IPS DF 19.7 (cell line): ENCODE measurements around the gene RHOBTB3.
"Not testable (repeated sequence)": the region's sequence is repeated elsewhere in the genome, so short reads cannot be mapped to it uniquely, and the experiment has no call there.

ENCODE experiments used
- DNase-seq: peaks from one replicate; pipeline ENCODE4 v3.0.0-alpha.2; 2013; ENCODE audit warnings: low read depth, low spot score

The RHOBTB3 gene, protein sequence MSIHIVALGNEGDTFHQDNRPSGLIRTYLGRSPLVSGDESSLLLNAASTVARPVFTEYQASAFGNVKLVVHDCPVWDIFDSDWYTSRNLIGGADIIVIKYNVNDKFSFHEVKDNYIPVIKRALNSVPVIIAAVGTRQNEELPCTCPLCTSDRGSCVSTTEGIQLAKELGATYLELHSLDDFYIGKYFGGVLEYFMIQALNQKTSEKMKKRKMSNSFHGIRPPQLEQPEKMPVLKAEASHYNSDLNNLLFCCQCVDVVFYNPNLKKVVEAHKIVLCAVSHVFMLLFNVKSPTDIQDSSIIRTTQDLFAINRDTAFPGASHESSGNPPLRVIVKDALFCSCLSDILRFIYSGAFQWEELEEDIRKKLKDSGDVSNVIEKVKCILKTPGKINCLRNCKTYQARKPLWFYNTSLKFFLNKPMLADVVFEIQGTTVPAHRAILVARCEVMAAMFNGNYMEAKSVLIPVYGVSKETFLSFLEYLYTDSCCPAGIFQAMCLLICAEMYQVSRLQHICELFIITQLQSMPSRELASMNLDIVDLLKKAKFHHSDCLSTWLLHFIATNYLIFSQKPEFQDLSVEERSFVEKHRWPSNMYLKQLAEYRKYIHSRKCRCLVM

DNA sequence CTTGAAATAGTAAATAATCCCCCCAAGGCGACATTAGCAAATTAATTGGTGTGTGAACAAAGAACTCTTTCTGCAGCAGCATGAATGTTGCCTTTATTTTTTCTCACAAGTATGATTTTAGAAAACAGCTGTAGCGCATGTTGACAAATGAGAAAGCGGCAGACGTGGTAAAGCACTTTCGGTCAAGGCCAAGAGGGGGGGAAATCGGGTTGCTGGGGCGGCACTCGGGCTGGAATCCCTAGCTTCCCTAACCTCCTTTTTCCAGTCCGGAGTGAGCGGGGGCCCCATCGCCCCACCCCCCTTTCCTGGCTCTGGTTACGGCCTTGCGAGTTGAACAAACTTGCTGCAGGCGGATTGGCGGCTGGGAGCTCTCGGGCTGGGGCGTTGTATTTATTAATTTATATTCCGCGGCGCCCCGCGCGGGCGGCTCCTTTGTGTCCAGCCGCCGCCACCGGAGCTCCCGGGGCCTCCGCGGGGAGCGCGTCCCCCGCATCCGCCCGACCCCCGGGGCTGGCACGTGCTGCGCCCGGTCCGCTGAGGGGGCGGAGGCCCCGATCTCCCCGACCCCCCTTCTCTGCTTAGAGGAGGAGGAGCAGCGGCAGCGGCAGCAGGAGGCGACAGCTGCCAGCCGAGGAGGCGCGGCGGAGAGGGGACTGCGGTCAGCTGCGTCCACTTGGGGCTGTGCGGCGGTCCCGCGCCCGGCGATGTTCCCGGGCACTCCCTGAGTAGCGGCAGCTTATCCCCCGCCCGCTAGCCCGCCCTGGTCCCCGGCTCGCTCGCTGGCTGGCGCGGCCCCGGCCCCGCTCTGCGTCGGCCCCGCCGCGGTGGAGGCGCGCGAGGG lies at the start of gene RHOBTB3:
Gene RHOBTB3, plus strand, starts transcription at position 607 of the 841 bp plus-strand sequence. CDS start 347 bp downstream, outside the sequence.
- no peak for DNase-seq

DNA sequence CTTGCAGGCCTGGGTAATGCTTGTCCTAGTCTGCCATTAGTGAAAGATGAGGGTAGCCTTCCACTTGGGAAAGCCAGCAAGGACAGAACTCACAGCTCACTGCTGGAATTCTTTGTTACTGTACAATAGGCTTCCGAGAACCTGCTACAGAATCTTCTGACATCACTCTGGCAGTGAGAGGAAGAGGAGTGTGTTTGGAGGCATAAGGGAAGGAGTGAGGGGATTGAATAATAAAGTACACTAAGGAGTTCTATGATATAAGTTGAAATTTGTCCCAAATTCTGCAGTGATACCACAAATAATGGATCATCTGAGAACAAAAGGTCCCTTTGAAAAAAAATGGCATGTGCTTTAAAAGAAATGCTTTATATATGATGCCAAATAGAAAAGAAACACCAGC lies 48.2 kb upstream of the RHOBTB3 start, which contains the start of gene SPATA9:
Gene SPATA9, minus strand, starts transcription at position 101 of the 400 bp plus-strand sequence. CDS start 137 bp downstream, outside the sequence.
- DNase-seq = no peak

DNA sequence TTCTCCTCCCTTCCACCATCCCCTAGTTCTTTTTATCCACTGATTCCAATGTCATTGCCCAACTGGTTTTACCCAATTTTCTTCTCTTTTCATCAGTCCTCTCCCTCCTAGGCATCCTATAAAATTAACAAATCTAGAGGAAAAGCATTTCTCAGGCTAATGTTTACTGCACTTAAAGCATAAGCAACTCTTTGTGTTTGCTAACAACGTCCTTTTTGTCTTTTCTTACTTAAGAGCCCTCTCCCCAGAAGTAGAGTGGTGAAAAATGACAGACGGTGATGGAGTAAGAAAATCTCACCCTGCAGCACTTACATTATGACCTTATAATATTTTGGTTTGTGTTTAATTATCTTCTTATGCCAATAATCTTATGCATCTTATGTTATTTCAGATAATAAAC lies 46.8 kb upstream of the RHOBTB3 start:
- DNase-seq = no peak

DNA sequence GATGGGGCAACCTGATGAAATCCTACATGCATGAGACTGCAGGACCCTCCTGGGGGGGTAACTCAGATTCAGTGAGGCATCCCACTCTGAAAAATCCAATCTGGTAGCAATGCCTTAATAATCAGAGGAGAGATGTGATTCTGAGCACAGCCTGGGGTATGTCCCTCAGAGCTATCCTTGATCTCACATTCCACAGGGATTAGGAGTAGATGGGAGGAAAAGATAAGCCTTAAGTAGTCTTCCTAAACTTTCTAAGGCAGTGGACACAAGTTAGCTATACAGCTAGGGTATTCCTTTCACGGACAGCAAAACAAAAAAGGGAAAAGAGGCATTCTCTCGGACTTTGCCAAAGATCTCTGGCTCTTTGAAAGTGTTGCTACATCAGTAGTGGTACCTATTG lies 44.5 kb upstream of the RHOBTB3 start:
- no peak for DNase-seq

DNA sequence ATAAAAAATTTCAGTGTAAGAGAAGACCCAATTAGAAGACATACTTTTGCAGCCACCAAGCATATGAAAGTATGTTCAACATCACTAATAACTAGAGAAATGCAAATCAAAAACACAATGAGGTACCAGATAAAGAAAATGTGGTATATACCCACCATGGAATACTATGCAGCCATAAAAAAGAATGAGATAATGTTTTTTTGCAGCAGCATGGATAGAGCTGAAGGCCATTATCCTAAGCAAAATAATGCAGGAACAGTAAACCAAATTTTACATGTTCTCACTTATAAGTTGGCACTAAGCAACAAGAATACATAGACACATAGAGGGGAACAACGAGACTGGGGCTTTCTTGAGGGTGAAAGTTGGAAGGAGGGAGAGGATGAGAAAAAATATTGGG lies 41.5 kb upstream of the RHOBTB3 start:
- DNase-seq = no peak

DNA sequence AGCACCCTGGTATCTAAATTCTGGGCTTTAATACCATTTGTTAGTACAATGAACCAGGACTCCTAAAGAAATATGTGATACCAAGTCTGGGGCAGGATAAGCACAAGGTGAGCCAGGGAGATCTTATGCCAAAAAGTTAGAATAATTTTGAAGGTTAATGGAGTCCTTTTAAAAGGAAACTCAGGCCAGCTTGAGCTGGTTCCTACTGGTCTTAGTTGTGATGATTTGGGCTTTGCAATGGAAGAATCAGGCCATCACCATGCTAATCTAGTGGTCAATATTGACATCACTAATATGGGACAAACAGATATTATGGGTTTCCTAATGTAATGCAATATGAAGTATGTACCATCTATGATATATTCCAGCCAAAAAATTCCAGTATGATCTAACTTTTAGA lies 40.8 kb upstream of the RHOBTB3 start:
- no peak for DNase-seq

DNA sequence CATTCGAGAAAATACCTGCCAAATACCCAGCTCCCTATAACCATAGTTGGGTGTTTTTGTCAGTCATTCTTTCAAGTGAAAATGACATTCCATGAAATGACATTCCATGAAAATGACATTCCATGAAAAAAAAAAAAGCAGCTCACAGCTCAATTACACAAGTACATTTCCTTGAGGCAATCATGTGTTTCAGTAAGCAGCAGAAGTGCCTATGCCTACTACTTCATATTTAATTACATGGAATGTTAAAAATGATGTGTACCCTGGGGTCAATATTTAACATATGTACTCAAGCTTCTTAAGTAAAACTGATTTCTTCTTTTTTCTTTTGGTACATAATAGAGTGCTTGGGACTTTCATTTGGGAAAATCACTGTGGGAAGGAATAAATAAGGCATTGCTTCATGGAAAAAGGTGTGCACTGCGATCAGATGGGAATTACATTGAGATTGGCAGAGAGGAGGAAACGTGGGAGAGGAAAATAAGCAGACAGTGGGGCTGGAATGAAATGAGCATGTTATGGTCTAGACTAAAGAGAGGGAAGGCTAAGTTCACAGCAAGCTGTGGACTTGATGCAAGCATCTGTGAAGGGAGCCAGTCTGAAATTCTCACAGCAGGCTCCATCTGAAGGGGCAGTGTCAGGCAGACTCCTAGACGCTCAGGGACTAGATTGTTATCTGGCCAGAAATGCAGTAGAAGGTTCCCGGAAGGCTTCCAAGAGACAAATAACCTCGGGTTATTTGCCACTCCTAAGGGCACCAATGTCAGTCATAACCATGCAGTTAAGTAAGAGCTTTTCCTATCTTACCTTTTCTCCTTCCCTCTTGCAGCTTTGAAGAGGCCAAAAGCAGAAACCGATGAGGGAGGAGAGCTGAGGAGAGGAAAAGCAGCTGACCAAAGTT lies 33.1 kb upstream of the RHOBTB3 start:
- DNase-seq = no peak

DNA sequence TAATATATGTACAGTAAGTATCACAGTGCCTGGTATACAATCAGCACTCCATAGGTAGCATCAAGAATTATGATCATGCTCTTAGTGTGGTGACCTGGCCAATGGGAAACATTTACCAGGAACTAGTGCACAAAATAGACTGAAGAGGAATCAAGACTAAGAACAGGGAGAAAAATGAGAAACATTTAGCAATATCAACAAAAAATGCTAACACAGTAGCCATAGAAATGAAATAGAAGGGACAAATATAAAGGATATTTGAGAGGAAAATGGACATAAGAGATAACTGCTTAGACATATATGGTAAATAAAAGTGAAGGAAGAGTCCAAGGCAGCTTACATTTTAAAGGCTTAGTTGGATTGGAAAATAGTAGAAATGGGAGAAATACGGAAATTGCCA lies 31.8 kb upstream of the RHOBTB3 start:
- no peak for DNase-seq

DNA sequence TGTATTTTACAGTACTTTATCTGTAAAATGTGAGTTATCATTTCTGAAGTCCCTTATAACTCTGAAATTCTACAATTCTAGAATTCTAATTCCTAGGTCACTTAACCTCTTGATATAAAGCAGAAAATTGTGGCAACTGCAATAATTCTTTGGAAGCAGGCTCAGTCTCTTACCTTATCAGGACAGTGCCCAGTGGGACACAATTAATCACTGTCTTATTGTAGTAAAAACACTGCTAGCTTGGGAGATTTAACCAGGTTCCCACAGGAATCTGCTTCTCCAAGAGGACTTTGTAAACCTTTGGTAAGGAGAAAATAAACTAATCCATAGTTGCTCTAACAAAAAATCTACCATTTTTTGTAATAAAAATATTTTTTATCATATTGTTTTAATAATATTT lies 30.1 kb upstream of the RHOBTB3 start:
- DNase-seq = no peak

DNA sequence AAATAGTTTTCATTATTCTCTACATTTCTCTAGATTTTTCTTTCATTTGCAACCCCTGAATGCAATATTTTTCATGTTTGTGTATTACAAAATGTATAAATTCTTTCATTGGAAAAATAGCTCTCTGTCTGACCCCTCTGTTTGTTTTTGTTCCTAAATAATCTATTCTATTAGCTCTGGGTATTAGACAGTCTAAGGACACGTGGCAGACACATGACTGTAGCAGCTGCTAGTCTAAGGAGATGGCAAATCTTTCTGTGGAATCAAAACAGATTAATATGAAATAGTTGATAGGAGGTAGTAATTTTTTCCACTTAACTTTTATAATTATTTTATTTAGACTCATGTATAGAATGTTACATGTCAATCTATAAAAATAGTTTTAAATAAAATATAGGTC lies 27.0 kb upstream of the RHOBTB3 start:
- DNase-seq = no peak

DNA sequence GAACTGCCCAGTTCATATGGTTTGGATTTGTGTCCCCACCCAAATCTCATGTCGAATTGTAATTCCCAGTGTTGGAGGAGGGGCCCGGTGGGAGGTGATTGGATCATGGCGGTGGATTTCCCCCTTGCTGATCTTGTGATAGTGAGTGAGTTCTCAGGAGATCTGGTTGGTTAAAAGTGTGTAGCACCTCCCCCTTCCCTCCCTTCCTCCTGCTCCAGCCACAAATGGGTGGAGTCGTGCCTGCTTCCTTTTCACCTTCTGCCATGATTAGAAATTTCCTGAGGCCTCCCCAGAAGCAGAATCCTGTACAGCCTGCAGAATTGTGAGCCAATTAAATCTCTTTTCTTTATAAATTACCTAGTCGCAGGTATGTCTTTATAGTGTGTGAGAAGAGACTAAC lies 24.9 kb upstream of the RHOBTB3 start:
- DNase-seq = not testable (repeated sequence)

DNA sequence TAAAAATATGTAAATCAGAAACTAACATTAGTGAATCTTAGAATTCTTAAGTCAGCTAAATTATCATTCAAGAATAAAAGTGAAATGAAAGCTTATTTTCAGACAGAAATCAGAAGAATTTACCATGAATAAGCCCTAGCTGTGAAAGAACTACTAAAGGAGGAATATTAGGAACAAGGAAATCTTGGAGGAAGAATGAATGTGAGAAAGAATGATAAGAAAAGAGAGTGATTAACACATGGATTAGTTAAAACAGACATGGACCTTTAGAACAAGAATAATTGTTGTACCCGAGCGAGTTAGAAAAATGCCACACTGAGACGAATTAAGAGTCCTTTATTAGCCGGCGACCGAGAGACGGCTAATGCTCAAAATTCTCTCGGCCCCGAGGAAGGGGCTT lies 24.1 kb upstream of the RHOBTB3 start:
- no peak for DNase-seq

DNA sequence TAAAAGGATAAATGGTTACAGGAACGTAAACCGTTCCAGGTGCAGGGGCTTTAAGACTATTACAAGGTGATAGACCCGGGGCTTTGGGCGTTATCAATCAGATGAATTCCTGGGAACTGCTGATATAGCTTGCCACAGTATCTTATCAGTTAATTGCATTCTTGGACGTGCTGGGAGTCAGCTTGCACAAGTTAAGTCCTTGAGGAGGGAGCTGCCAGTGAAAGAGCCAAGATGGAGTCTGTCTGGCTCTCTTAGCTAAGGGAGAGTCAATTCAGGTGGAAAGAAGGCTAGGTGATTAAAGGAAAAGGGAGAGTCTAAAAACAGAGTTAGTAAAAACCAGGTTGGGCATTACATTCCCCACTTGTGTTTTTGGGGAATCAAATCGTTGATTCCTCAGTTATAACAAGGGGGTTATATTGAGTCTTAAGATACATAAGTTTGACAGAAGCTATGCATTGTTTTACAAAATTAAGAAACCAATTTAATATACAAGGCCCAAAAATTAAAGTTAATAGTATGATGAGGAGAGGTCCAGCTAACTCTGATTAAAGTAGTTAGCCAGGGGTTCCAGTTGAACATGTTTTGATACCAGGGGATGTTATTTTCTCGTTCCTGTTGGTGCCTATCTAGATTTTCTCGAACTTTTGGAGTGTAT lies 23.5 kb upstream of the RHOBTB3 start:
- DNase-seq = not testable (repeated sequence)

DNA sequence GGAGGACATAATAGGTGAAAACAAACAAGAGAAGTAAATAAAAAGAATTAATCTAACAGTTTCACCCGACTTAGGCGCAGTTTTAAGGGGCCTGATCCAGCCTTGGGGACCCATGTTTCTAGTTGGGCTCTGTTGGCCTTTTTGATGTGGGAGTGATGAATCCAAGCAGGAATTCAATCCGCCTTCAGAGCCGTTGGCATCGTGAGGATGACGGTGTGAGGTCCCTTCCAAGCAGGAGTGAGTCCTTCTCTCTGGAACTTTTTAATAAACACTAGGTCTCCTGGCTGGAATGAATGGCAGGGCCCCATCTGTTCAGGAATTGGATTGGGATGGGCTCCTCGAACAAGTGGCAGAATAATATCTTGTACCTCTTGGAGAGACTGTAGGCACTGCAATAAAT lies 22.3 kb upstream of the RHOBTB3 start:
- DNase-seq = no peak

DNA sequence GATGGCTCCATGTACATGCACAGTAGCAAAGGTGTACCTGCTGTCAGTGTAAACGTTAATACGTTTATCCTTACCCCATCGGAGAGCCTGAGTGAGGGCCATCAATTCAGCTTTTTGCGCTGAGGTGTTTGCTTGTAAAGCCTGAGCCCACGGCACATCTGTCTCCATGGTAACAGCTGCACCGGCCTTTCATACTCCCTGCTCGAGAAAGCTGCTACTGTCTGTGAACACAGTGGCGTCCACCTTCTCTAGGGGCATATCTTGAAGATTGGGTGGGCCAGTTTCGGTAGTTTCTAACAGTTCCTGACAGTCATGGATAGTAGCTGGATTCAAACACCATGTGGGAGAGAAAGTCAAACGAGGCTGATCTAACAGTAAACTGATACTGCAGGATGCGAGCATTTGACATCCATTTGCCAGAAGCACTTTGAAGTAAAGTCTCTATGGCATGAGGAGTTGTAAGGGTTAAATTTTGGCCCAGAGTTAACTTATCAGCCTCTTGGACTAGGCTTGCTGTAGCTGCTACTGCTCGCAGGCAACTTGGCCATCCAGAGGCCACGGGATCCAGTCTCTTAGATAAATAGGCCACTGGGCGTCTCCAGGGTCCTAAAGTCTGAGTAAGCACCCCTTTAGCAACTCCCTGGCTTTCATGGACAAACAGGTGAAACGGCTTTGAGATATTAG lies 21.0 kb upstream of the RHOBTB3 start:
- no peak for DNase-seq

DNA sequence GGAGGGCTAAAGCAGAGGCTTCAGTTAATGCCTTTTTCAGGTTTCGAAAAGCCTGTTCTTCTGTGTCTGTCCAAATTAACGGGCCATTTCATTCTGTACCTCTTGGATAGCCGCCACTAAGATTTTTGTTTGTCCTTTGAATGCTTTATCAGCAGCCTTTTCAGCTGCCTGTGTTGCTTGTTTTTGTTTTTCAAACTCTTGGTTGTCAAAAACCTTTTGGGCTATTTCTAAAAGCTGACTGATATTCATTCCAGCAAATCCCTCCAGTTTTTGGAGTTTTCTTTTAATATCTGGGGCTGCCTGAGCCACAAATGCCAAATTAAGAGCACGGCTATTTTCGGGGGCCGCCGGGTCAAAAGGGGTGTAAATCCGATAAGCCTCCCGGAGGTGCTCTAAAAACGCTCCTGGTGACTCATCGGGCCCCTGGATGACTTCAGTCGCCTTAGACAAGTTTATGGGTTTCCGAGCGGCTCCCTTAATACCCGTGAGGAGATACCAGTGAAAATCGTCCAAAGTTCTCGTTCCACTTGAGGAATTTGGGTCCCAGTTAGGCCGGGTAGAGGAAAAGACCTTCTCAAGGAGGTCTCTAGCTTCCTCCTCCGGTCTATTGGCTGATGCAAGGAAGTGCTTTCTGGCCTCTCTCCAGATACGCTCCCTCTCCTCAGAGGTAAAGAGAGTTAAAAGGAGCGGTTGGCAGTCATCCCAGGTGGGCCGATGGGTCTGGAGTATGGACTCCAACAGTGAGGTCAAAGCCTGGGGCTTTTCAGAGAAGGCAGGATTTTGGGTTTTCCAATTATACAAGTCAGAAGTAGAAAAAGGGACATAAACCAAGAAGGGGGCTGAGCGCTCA lies 20.3 kb upstream of the RHOBTB3 start:
- DNase-seq = not testable (repeated sequence)

DNA sequence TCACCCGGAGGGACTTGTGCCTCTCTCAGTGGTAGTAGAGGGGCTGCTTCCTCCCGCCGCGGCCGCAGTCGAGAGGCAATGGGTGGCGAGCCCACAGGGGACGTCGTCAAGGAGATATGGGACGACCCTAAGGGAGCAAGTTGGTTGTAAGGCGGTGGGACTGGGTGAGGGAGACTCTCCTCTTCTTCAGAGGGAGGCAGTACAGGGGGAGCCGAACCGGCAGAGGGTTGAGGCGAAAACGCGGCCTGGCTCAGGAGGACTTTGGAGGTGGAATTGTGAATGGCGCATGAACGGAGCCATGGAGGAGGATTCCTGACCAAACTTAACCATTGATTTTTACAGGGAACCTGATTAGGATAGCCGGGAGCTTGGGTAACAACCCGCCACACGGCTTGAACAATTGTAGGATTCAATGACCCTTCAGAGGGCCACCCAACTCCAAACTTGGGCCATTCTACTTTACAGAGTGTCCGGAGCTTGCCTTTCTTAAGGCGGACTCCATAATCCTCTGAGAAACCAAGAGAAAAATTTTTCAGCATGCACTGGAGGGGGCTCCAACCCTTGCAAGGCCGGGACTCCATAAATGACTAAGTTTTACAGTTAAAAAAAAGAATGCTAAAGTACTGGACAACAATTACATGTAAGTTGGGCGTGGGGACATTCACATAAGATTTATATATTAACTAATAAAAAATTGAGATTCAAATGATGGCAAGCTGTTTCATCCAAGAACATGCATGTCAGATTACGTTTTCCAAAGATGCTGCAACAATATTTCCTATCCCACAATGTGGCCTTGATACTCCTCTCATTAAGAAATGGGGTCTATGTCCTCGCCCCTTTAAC lies 19.4 kb upstream of the RHOBTB3 start:
- DNase-seq = no peak

DNA sequence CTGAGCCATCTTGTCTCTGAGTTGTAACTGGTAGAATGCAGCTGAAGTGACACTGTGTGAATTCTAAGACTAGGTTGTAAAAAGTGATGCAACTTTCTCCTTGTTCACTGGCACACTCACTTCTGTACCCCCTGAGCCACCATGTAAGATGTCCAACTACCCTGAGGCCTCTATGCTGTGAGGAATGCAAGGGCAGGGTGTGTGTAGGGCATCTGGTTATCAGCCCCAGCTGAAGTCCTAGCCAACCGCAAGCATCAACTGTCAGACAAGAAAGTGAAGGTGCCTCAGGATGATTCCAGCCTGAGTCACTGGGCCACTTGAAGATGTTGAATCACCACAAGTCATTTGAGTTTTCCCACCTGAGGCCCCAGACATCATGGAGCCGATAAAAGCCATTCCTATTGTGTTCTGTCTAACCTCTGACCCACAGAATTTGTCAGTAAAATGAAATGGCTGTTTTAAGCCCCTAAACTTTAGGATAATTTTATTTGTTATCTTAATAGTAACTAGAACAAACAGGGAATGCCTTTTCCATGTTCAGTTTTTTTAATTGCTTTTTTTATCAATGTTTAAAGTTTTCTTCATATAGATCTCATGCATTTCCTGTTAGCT lies 18.7 kb upstream of the RHOBTB3 start:
- no peak for DNase-seq
